Activated T-helper 1 cell treated with anti-CD3 and anti-CD28 coated beads, Interleukin-2, amount 50 U/mL, for 16 hours (primary cell): ENCODE results near the gene MBD4.
"Not testable (repeated sequence)": the region's sequence is repeated elsewhere in the genome, so short reads cannot be mapped to it uniquely, and the experiment has no call there.

ENCODE experiments used
- DNase-seq, 2 donors: peaks; one replicate each; pipeline ENCODE4 v3.0.0-alpha.2; 2020; ENCODE audit warnings: low read depth in 1 of 2, low spot score in 1 of 2

MBD4 gene

DNA sequence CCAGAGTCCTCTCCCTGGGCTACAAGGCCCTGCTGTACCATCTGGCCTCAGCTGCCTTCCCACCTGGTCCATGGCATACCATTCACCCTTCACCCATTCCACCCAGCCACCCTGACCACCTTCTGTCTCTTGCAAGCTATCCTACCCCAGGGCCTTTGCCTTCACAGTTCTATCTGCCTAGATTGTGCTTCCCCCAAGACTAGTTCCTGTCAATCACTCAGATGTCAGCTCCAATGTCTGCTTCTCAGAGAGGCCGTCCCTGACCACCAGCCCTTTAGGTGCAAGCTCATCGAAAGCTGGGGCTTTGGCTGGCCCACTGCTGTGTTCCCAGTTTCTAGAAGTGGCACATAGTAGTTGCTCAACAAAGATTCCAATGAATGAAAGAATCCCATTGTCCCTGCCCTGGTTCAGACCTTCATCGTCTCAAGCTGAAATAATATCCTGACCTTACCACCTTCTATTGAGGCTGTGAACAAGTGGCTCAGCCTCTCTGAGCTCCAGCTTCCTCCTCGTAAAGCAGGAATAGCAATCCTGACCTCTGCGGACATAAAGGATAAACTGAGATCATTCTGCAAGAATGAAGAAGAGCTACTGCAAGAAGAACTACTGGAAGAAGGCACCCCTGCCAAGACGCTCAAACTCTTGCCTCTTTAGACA lies 27.1 kb downstream of the MBD4 start:
- DNase-seq: no peak

DNA sequence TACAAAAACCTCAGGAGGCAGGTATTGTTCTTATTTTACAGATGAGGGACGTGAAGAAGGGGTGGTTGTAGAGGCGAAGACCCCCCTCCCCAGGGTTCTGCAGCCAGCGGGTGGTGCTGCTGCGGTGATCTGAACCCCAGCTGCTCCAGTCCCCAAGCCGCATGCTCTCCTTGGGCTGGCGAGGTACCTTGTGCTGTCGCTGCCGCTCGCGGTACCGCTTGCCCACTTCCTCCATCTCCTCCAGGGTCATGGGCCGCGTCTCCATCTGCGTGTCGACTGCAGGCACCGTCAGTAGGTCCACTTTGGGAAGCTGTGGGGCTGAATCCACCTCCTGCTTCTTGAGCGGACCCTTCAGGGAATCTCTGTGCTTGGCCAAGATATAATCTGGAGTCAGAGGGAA lies 28.8 kb downstream of the MBD4 start:
- no peak for DNase-seq

DNA sequence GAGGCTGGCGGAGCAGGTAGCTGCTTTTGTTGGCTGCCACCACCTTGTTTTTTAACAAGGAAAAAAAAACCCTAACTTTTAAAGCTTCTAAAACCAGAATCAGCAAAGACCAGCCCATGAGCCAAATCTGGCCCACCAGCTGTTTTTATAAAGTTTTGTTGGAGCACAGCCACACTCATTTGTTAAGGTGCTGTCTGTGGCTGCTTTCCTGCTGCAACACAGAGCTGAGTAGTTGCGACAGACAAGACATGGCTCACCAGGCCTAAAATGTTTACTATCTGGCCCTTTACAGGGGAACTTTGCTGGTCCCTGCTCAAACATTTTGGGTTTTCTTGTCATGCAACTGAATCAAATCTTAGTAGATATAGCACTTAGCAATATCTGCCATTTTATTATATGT lies 30.2 kb downstream of the MBD4 start:
- no peak for DNase-seq

DNA sequence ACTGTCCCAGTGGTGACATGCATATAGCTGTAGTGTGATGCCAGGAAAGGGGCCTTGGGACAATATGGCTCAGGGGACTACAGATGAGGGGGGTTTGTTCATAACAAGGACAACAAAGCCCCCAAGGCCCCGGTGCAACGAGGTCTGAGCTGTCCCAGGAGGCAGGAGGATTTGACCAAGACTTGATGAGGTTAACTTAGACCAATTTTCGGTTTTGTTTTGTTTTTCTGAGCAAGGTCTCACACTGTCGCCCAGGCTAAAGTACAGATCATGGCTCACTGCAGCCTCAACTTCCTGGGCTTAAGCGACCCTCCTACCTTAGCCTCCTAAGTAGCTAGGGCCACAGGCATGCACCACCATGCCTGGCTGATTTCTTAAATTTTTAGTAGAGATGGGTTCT lies 35.1 kb downstream of the MBD4 start:
- DNase-seq: no peak

DNA sequence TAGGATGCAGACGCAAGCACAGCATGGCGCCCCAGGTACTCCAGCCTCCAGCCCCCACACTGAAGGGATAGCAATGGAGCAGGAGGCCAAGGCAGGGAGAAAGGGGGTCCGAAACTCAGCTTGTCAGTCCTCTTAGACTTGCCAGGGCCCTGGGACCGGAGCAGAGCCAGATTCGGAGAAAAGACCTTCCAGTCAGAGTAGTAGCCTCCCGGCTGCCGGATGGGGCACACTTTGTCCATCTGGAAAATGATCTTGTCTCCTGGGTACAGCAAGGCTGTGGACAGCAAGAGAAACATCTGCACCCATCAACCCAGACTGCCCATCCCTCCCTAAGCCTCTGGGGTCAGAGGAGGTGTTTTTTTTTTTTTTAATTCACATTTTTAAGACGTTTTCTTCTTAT lies 35.6 kb downstream of the MBD4 start:
- DNase-seq: no peak

DNA sequence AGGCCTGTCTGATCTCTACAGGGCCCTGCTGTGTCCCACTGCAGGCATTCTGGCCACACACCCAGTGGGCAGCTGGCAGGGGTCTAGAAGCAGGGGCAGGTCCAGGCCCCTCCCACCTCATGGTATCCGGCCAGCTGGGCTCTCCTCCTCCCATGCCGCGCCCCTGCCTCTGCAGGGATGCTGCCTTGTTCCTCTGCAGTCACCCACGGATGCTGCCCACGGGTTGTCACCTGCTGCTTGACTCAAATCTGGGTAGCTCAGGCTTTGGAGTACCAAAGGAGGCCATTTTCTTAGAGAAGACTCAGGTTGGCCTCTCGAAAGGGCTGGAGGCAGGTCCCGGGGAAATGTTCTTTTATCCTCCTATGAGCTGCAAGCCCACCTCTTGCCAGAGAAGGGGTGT lies 36.3 kb downstream of the MBD4 start:
- no peak for DNase-seq

DNA sequence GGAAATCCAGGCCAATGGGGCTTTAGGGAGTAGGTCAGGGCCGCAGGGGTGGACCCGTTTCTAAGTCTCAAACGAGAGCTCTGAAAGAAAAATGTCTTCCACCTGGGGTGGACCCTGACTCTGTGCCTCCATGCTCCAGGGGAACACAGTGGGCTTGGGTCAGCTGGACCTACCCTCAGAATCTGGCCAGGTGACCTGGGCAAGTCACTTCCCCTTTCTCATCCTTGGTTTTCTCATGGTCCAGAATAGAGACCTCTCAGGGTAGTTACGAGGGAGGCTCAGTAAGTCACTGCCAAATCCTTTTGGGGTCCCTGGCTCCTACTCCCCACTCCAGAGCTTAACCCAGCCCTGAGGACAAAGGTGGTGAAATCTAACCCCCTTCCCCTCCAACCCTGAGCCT lies 37.1 kb downstream of the MBD4 start:
- DNase-seq: no peak

DNA sequence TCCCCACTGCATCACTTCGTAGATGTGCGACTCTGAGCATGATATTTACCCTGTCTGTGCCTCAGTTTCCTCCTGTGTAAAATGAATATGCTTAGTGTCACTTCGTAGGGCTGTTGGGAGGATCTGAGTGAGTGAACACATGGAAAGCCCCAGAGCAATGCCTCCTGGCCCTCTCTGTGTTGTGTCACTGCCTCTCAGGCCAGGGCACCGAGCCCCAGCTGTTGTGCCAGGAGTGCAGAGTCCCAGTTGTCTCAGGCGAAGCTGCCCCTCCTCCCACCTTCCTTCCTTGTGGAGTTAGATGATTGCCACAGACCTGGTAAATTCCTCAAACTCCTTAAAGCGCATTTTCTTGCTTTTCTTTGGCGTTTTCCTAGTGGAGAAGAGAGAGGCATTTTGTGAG lies 37.5 kb downstream of the MBD4 start:
- no peak for DNase-seq

DNA sequence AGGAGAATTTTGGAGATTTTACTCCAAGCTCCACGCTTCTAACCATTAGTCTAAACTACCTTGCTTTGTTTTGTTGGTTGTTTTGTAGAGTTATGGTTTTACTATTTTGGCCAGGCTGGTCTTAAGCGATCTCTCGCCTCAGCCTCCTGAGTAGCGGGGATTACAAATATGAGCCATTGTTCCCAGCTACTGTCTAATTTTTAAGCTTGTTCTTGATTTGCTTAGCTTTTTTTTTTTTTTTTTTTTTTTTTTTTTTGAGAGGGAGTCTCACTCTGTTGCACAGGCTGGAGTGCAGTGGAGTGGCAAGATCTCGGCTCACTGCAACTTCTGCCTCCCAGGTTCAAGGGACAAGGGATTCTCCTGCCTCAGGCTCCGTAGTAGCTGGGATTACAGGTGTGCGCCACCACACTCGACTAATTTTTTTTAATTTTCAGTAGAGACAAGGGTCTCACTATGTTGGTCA lies 39.8 kb downstream of the MBD4 start:
- no peak for DNase-seq

DNA sequence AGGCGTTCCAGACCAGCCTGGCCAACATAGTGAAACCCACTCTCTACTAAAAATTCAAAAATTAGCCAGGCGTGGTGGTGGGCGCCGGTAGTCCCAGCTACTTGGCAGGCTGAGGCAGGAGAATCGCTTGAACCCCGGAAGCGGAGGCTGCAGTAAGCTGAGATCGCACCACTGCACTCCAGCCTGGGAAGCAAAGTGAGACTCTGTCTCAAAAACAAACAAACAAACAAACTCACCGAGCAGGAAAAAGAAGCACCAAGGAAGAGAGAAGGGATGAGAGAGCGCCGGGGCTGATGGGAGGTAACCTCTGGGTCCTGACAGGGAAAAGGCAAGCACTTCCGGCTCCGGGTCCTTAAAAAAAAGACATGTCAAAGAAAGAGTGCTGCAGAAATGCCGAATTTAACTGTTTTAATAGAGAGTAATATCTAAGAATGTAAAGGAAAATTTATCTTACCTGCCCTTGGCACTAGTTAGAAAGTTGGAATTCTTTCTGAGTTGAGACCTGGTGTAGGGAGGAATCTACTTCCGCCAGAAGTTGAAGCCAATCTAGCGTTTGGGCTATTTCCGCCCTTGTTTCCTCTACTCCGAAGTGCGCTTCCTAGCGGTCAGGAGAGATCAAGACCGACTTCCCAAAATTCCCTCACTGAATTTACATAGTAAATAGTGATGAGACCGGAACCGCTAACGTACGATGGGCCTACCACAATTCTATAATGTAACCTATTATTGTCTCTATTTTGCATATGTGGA lies 40.4 kb downstream of the MBD4 start:
- DNase-seq: peak; percentile 29 to 61

DNA sequence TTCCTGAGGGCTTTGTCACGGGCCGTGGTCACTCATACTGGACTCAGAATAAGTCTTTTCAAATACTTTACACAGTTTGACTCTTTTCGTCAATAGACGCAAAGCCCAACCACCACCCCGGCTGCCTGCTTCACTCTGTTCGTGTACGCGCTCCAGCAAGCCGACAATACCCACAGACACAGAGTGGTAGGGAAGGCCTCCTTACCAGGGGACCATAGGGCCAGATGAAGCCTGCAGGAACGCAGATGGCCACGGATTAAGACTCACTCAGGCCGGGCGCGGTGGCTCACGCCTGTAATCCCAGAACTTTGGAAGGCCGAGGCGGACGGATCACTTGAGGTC lies 41.0 kb downstream of the MBD4 start:
- DNase-seq: no peak

DNA sequence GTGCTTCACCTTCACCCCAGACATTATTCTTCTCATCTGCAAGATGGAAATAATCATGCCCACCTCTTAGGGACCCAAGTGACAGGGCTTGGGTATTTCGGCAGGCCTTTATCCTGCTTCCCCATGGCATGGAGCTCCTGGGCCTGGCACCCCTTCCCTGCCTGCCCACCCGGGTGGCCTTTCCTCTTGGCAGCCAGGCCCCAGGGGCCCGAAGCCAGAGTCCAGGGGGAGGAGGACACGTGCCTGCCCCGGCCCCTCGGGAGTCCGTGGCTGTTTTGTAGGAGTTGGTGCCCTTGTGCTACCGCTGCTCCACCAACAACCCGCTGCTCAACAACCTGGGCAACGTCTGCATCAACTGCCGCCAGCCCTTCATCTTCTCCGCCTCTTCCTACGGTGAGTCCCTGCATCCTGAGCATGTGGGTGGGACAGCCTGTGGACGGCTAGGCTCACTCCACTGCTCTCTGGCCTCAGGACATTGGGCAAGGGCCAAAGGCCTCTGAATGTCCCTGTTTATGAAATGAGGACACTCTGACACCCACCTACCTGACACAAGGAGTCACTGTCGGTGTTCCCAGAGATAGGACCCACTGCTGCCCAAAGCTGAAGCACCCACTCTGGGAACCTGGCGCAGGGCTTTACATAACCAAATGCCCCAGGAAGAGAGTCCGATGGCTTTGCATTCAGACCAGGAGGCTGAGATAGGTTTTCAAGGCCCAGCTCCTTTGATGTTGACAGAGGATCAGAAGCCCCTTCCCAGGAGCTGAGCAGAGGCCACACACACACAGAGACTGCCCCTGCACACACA lies 45.8 kb downstream of the MBD4 start:
- DNase-seq: not testable (repeated sequence)

DNA sequence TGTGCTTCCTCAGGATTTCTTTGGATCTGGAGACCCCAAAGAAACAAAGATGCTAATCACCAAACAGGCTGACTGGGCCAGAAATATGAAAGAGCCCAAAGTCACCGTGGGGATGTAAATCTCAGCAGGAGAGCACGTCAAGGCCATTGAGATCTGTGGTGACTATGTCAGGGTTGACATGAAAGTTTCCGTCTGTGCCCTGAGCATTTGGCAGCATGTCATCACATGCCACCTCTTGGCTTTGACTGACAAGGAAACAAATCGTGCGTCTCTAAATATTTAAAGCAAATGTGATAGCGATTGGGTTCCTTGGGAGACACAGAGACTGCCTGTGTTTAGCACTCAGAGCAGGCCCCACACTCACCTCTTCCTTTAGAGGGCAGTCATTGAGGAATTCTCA lies 46.5 kb downstream of the MBD4 start:
- no peak for DNase-seq

DNA sequence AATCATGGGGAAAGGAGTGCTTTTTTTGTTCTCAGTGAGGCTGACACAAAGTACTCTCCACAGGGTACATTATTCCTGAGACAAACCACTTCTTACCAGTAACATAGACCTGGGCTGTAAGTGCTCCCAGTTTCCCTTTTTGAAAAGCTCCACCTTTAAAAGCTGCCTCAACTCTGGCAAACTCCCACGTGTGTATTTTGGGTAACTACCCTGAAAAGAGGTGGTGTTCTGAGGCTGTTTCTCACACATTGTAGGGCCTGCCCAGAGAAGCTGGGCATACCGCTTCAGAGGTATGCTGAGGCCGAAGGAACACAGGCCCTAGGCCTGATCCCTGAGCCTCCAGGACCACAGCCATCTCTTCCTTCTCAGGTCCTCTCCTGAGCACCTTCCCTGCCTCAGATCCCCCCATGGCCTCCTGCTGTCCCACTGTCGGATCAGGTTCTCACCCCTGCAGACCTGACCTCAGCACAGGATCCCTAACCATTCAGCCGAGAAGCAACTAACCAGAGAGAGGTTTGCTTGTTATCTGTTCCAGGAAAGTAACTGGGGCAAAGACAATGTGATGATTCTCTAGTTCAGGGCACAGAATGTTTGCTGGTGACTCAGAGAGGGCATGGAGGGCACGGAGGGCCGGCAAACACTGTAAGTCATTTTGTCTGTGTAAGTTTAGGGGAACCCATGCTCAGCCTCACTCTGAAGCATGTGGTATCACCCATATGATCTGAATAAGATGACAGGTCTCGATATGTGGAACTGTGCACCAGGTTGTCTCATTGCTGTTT lies 47.5 kb downstream of the MBD4 start:
- DNase-seq: not testable (repeated sequence)

DNA sequence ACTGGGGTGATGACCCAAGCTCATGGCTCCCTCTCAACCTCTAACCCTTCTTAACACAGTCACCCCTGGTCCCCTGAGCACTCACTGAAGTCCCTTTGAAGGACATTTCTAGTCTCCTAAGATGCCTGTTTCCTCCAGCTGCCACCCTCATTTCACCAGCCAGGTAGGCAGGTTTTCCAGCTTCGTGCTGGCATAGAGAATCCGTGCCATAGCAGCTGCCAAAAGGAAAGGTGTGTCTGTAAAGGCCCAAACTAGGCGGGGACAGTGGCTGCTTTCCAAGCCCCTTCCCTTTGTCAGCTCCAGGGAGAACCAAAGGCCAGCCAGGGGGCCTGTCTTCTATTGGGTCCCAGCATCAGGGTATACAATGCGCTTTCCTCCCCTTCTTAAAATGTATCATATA lies 48.2 kb downstream of the MBD4 start:
- DNase-seq: not testable (repeated sequence)

DNA sequence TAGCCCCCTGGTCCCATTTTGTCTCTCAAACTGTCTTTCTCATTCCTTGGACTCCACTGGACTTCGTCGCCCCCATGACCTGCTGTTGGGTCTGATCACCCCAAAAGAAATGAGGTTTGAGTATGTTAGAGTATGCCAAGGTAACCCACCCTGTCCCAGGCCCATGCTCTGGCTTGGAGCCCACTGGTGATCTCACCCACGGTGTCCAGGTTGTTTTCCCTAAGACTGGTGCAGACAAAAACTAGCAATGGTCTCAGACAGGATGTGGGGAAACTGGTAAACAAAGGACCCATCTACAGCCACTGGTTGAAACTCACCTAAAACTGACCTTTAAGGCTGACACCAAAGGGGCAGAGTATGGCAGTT lies 50.2 kb downstream of the MBD4 start:
- DNase-seq: no peak

DNA sequence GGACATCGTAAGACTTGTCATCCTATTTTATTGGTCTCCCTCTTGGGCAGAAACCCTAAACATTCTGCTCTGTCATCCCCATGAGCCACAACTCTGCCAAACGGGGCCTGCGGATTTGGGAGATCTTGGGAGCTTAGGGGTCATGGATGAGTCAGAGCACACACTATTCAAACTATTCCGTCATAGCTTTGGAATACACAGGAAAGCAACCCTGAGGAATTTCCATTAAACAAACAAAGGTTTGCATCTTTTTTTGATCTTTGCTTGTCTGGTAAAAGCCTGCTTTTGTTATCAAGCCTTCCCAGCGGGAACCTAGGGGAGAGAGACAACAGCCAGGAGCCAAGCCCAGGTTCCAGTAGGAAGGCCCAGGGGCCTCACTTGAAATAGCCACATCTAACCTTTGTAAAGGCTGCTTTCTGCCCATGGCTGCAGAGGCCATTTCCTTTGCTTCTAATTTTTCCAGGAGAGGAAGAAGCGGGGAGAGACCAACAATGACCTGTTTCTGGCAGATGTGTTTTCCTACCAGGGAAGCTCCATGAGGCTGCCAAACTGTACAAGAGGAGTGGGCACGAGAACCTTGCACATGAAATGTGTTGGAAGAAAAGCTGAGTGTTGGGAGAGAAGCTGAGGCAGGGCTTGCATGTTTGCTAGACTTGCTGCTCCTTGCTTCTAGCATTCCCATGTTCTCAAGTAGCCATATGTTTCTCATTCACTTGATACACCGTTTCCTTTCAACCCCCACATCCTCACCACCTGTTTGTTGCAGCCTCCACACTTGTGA lies 50.8 kb downstream of the MBD4 start:
- DNase-seq: not testable (repeated sequence)

DNA sequence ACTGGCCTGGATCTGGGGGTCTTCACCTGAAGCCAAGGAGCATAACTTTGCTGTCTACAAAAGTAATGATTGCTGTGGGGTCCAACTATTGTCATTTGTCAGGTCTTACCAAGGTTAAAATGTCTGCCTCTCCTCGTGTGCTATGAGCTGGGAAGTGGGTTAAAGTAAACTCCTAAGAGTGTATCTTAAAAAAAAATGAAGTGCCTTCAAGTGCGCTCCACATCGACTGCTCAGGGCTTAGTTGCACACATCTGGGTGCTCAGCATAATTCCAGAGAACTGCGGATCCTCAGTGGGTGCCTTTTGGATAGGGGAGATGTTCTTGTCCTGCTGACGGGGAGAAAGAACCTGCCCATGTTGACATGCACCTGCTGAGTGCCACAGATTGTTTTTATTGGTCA lies 52.3 kb downstream of the MBD4 start:
- no peak for DNase-seq

DNA sequence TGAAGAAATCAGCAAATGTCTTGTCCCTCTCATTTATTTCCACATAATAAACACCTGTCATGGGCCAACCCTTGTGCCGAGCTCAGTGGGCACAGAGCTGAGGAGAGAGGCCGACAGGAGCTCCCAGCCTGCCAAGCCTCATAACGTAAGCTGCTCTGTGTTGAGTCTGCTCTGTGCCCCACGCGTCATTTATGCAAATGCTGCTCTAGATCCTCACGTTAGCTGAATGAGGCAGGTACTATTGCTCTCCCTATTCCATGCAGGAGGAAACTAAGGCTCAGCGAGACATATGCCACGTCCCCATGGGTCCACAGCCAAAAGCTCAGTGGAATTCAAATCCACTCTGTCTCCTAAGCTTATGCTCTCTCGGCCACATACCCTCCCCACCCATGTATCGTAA lies 52.8 kb downstream of the MBD4 start:
- DNase-seq: no peak

DNA sequence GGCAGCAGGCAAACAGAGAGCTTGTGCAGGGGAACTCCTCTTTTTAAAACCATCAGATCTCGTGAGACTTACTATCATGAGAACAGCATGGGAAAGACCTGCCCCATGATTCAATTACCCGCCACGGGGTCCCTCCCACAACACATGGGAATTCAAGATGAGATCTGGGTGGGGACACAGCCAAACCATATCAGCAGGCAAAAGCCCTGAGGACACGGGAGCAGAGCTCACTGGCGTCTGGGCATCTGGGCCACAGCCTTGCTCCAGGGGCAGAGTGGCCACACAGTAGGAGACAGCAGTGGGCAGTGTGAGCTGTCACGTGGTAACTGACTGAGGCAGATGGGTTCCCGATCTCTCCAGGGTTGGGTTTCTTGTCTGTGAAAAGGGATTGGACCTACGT lies 54.2 kb downstream of the MBD4 start:
- DNase-seq: not testable (repeated sequence)
